Mesenchymal stem cell (in vitro differentiated cells and primary cell): ENCODE measurements around the gene PIK3R1.

Experiments used
- DNase-seq: peaks from one replicate; pipeline ENCODE4 v3.0.0-alpha.2; 2013
- H2AFZ ChIP-seq: one replicate; pipeline ENCODE4 v1.6.1; 2013; ENCODE audit warnings: low read depth, mild to moderate bottlenecking, control low read depth, inconsistent platforms, low read length, moderate library complexity
- H2AK5ac ChIP-seq: 2 replicates; pipeline ENCODE4 v1.6.1; 2013; ENCODE audit warnings: low read length, moderate library complexity, mild to moderate bottlenecking, inconsistent platforms; ENCODE audit not compliant: severe bottlenecking
- H2BK120ac ChIP-seq: one replicate; pipeline ENCODE4 v1.6.1; 2013; ENCODE audit warnings: low read depth, mild to moderate bottlenecking, inconsistent platforms, low read length, moderate library complexity
- H2BK12ac ChIP-seq, 2 experiments: one replicate each; pipeline ENCODE4 v1.6.1; 2013; ENCODE audit warnings: inconsistent platforms in 2 of 2, low read length in 2 of 2, mild to moderate bottlenecking in 2 of 2, moderate library complexity in 2 of 2, control low read depth in 1 of 2
- H2BK15ac ChIP-seq: one replicate; pipeline ENCODE4 v1.6.1; 2013; ENCODE audit warnings: mild to moderate bottlenecking, low read depth, inconsistent platforms; ENCODE audit not compliant: poor library complexity, severe bottlenecking
- H2BK5ac ChIP-seq: 2 replicates; pipeline ENCODE4 v1.6.1; 2013; ENCODE audit warnings: low read depth, mild to moderate bottlenecking, low read length, control low read depth, inconsistent platforms; ENCODE audit not compliant: poor library complexity, severe bottlenecking
- H3K14ac ChIP-seq, 2 experiments: one replicate each; pipeline ENCODE4 v1.6.1; 2013; ENCODE audit warnings: inconsistent platforms in 2 of 2, low read length in 2 of 2, control low read depth in 1 of 2, mild to moderate bottlenecking in 1 of 2, moderate library complexity in 1 of 2
- H3K18ac ChIP-seq, 2 experiments: one replicate each; pipeline ENCODE4 v1.6.1; 2013; ENCODE audit warnings: inconsistent platforms in 2 of 2, low read length in 2 of 2, control low read depth in 1 of 2, low read depth in 1 of 2, mild to moderate bottlenecking in 1 of 2
- H3K23ac ChIP-seq, 2 experiments: one replicate each; pipeline ENCODE4 v1.6.1; 2013; ENCODE audit warnings: inconsistent platforms in 2 of 2, low read length in 2 of 2, mild to moderate bottlenecking in 2 of 2, moderate library complexity in 2 of 2, control low read depth in 1 of 2
- H3K27ac ChIP-seq: 2 replicates; pipeline ENCODE4 v1.5.1; 2013; ENCODE audit warnings: mild to moderate bottlenecking, moderate library complexity, low read length, control low read depth, inconsistent platforms; ENCODE audit not compliant: poor library complexity, severe bottlenecking
- H3K27me3 ChIP-seq, 2 experiments: 2 replicates each; pipeline versions ENCODE4 v1.6.1 to v1.7.0; 2013; ENCODE audit warnings: low read length in 2 of 2, mild to moderate bottlenecking in 2 of 2, moderate library complexity in 2 of 2, control low read depth in 1 of 2, inconsistent platforms in 1 of 2; ENCODE audit not compliant: control insufficient read depth in 1 of 2, insufficient read depth in 1 of 2
- H3K36me3 ChIP-seq, 2 experiments: 2 replicates each; pipeline versions ENCODE4 v1.6.1 to v1.7.0; 2013; ENCODE audit warnings: low read length in 2 of 2, control low read depth in 1 of 2, inconsistent platforms in 1 of 2, low read depth in 1 of 2, mild to moderate bottlenecking in 1 of 2; ENCODE audit not compliant: insufficient read depth in 2 of 2, control insufficient read depth in 1 of 2
- H3K4ac ChIP-seq, 2 experiments: one replicate each; pipeline ENCODE4 v1.6.1; 2013; ENCODE audit warnings: inconsistent platforms in 2 of 2, low read length in 2 of 2, mild to moderate bottlenecking in 2 of 2, moderate library complexity in 2 of 2, control low read depth in 1 of 2, low read depth in 1 of 2
- H3K4me1 ChIP-seq: 2 replicates; pipeline ENCODE4 v1.6.1; 2013; ENCODE audit warnings: low read depth, low read length, control low read depth; ENCODE audit not compliant: control insufficient read depth, insufficient read depth
- H3K4me2 ChIP-seq: 2 replicates; pipeline ENCODE4 v1.6.1; 2013; ENCODE audit warnings: low read length, mild to moderate bottlenecking, inconsistent platforms; ENCODE audit not compliant: poor library complexity, severe bottlenecking
- H3K4me3 ChIP-seq, 2 experiments: 2 replicates each; pipeline versions ENCODE4 v1.5.1 to v1.7.0; 2013; ENCODE audit warnings: low read length in 2 of 2, mild to moderate bottlenecking in 2 of 2, control low read depth in 1 of 2, low read depth in 1 of 2; ENCODE audit not compliant: insufficient read depth in 1 of 2
- H3K79me1 ChIP-seq: replicated peaks from 2 replicates; pipeline ENCODE4 v1.6.1; 2013; ENCODE audit warnings: mild to moderate bottlenecking, control low read depth, low read length, inconsistent platforms; ENCODE audit not compliant: poor library complexity, severe bottlenecking
- H3K9ac ChIP-seq: 2 replicates; pipeline ENCODE4 v1.7.0; 2013; ENCODE audit warnings: mild to moderate bottlenecking, low read length, moderate library complexity
- H3K9me3 ChIP-seq: 2 replicates; pipeline ENCODE4 v1.7.0; 2013; ENCODE audit warnings: mild to moderate bottlenecking, low read length; ENCODE audit not compliant: control insufficient read depth
- H4K8ac ChIP-seq: one replicate; pipeline ENCODE4 v1.6.1; 2013; ENCODE audit warnings: inconsistent platforms, mild to moderate bottlenecking, low read length, moderate library complexity
- H4K91ac ChIP-seq: one replicate; pipeline ENCODE4 v1.6.1; 2013; ENCODE audit warnings: mild to moderate bottlenecking, low read length, inconsistent platforms
- WGBS: methylation state at CpG from one replicate; pipeline ENCODE4 v1.1.7; 2013; ENCODE audit warnings: mixed read lengths; 5-methylcytosine and 5-hydroxymethylcytosine counted together

Gene PIK3R1

DNA sequence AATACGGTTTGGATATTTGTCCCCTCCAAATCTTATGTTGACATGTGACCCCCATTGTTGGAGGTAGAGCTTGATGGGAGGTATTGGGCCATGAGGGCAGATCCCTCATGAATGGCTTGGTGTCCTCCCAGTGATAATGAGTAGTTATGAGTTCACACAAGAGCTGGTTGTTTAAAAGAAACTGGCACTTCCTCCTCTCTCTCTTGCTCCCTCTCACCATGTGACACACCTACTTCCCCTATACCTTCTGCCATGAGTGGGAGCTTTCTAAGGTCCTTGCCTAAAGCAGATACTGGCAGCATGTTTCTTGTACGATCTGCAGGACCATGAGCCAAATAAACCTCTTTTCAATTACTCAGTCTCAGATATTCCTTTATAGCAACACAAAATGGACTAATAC, 132.0 kb downstream of the PIK3R1 start:
- Histone ChIP-seq H3K4me3 (no peak overlapping the region), H2BK5ac (no peak overlapping the region), H2AFZ (no peak overlapping the region), H3K4me1 (peaks cover 6% of the 10 kb centered on the region), H3K14ac (no peak overlapping the region), H3K9ac (no peak overlapping the region), H3K18ac (no peak overlapping the region), H3K4ac (no peak overlapping the region), H2BK15ac (no peak overlapping the region), H3K79me1 (no peaks in the 10 kb centered on the region), H4K8ac (no peak overlapping the region), H3K4me2 (no peak overlapping the region), H3K9me3 (no peaks in the 10 kb centered on the region), H2AK5ac (no peak overlapping the region), H3K27ac (no peak overlapping the region), H2BK12ac (no peak overlapping the region), H3K23ac (no peak overlapping the region), H3K36me3 (no peaks in the 10 kb centered on the region), H3K27me3 (no peaks in the 10 kb centered on the region), H2BK120ac (no peak overlapping the region), H4K91ac (no peak overlapping the region)
- DNase-seq = no peak
- WGBS = 100% methylated on average over 2 of the region's 2 CpGs

DNA sequence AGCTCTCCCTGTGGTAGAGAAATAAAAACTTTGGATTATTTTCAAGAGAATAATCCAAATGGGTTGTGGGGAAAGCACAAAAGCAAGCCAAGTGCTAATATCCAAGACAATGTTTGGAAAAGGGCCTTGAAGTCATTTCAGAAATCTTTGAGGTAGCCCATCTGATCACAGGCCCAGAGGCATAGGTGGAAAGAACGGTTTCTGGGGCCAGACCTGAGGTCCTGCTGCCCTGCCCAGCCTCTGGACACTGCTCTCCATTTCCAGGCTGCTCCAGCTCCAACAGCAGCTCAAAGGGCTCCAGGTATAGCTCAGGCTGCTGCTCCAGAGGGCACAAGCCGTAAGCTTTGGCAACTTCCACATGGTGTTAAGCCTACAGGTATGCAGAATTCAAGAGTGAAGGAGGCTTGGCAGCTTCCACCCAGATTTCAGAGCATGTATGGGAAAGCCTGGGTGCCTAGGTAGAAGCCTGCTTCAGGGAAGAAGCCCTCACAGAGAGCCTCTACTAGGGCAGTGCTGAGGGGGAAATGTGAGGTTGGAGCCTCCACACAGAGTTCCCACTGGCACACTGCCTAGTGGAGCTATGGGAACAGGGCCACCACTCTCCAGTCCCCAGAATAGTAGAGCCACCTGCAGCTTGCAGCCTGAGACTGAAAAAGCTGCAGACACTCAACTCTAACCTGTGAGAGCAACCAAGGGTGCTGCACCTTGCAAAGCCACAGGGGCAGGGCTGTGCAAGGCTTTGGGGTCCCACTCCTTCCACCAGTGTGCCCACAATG, 133.1 kb downstream of the PIK3R1 start:
- H3K4ac ChIP-seq = no peak overlapping the region
- no peak overlapping the region for H3K4me3 ChIP-seq
- H4K91ac ChIP-seq = no peak overlapping the region
- no peak overlapping the region for H3K9ac ChIP-seq
- H2AFZ ChIP-seq = no peak overlapping the region
- no peak overlapping the region for H3K4me2 ChIP-seq
- DNase-seq = no peak
- H3K27me3 ChIP-seq = no peaks in the 10 kb centered on the region
- peaks cover 2% of the 10 kb centered on the region for H3K4me1 ChIP-seq
- no peak overlapping the region for H2BK12ac ChIP-seq
- no peaks in the 10 kb centered on the region for H3K9me3 ChIP-seq
- H3K36me3 ChIP-seq = no peaks in the 10 kb centered on the region
- H2AK5ac ChIP-seq = no peak overlapping the region
- no peaks in the 10 kb centered on the region for H3K79me1 ChIP-seq
- no peak overlapping the region for H3K18ac ChIP-seq
- H3K23ac ChIP-seq = no peak overlapping the region
- WGBS = 86% methylated on average over 2 of the region's 2 CpGs
- no peak overlapping the region for H2BK5ac ChIP-seq
- H2BK120ac ChIP-seq = no peak overlapping the region
- H2BK15ac ChIP-seq = no peak overlapping the region
- H3K14ac ChIP-seq = no peak overlapping the region
- H4K8ac ChIP-seq = no peak overlapping the region
- H3K27ac ChIP-seq = no peak overlapping the region

DNA sequence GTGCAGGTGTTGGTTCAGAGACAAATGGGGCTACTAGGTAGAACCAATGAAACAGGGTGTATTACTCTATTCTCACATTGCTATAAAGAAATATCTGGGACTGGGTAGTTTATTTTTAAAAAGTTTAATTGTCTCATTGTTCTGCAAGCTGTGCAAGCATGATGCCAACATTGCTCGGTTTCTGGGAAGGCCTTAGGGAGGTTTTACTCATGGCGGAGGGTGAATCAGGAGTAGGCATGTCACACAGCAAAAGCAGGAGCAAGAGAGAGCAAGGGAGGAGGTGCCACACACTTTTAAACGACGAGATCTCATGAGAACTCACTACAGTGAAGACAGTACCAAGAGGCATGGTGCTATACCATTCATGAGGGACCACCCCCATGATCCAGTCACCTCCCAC, 134.6 kb downstream of the PIK3R1 start:
- no peaks in the 10 kb centered on the region for H3K4me1 ChIP-seq
- H4K91ac ChIP-seq = no peak overlapping the region
- no peak overlapping the region for H2AK5ac ChIP-seq
- H3K9me3 ChIP-seq = no peaks in the 10 kb centered on the region
- no peak overlapping the region for H2AFZ ChIP-seq
- H3K4ac ChIP-seq = no peak overlapping the region
- H2BK12ac ChIP-seq = no peak overlapping the region
- no peaks in the 10 kb centered on the region for H3K36me3 ChIP-seq
- no peak overlapping the region for H2BK15ac ChIP-seq
- 87% methylated on average over 4 of the region's 4 CpGs for WGBS
- no peak overlapping the region for H4K8ac ChIP-seq
- no peaks in the 10 kb centered on the region for H3K79me1 ChIP-seq
- H3K4me3 ChIP-seq = no peak overlapping the region
- no peak for DNase-seq
- H2BK120ac ChIP-seq = no peak overlapping the region
- no peak overlapping the region for H3K23ac ChIP-seq
- no peak overlapping the region for H3K9ac ChIP-seq
- H3K4me2 ChIP-seq = no peak overlapping the region
- H3K27me3 ChIP-seq = no peaks in the 10 kb centered on the region
- no peak overlapping the region for H3K27ac ChIP-seq
- no peak overlapping the region for H2BK5ac ChIP-seq
- H3K18ac ChIP-seq = no peak overlapping the region
- H3K14ac ChIP-seq = no peak overlapping the region
